Upper lobe of left lung (tissue), 4 donors: ENCODE data around the gene HS6ST1.

ENCODE experiments used
- EP300 ChIP-seq, 4 donors: sonication (generic); formaldehyde crosslinking; IDR thresholded peaks; one replicate each; pipeline ENCODE4 v1.5.1; 2017; ENCODE audit warnings: antibody characterized with exemption in 4 of 4, control low read depth in 2 of 4
- POLR2A ChIP-seq, 4 donors: fragments of 450-650 bp; IDR thresholded peaks; one replicate each; pipeline ENCODE4 v1.5.1; 2016 to 2017; ENCODE audit warnings: antibody characterized with exemption in 4 of 4, mild to moderate bottlenecking in 2 of 4
- TF ChIP-seq, protein P1 (sequence below), 6 experiments: fragments of 450-650 bp in 4 of 6; fragments of 200-600 bp in 2 of 6; sonication (generic) in 2 of 6; IDR thresholded peaks; one replicate each; pipeline ENCODE4 v1.5.1; 2016 to 2019; ENCODE audit warnings: antibody characterized with exemption in 6 of 6

DNA sequence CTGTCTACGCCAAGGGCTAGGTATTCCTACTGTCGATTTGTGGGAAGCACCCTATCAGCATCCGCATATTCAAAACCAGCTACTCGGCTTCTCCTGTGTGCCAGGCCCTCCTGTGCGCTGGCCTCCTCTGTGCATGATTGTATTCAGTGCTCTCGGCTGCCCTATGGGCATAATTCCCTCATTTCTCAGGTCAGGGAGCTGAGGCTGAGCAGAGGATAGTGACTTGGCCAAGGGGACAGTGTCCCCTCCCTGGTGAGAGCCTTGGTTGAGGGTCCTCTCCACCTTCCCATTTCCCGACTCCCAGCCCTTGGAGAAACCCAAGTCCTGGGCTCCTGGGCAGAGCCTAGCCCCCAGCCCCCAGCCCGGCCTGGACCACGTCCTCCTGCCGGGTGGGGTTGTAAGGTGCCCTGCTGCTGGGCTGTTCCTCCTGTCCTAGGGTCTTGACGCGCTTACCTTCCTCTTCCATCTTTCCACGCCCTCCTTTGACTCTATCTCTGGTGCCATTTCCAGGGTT, 6.3 kb upstream of the HS6ST1 start:
- TF ChIP-seq, protein P1, sequence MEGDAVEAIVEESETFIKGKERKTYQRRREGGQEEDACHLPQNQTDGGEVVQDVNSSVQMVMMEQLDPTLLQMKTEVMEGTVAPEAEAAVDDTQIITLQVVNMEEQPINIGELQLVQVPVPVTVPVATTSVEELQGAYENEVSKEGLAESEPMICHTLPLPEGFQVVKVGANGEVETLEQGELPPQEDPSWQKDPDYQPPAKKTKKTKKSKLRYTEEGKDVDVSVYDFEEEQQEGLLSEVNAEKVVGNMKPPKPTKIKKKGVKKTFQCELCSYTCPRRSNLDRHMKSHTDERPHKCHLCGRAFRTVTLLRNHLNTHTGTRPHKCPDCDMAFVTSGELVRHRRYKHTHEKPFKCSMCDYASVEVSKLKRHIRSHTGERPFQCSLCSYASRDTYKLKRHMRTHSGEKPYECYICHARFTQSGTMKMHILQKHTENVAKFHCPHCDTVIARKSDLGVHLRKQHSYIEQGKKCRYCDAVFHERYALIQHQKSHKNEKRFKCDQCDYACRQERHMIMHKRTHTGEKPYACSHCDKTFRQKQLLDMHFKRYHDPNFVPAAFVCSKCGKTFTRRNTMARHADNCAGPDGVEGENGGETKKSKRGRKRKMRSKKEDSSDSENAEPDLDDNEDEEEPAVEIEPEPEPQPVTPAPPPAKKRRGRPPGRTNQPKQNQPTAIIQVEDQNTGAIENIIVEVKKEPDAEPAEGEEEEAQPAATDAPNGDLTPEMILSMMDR (IDR thresholded peaks at IDR 0.05): no peak
- TF ChIP-seq POLR2A (IDR thresholded peaks at IDR 0.05): no peak
- TF ChIP-seq EP300 (IDR thresholded peaks at IDR 0.05): no peak
